GM19099 (cell line): ENCODE measurements around the gene GABRB1.

Experiments
- POLR2A ChIP-seq: IDR thresholded peaks from 3 replicates; pipeline ENCODE4 v1.6.1; 2011; ENCODE audit warnings: low read depth; ENCODE audit not compliant: insufficient read length; ENCODE audit errors: extremely low read depth

The GABRB1 gene

DNA sequence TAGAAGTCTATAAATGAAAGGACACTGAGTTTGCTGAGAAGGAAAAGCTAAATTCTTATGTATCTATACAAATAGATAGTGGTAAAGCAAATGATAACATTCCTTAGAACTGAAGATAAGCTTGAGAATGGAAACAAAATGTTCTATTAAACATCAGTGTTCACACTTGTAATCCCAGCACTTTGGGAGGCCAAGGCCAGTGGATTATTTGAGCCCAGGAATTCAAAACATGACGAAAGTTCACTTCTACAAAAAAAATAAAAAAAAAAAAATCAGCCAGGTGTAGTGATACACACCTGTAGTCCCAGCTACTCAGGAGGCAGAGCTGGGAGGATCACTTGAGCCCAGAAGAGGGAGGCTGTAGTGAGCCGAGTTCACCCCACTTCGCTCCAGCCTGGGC lies 232.4 kb downstream of the GABRB1 start:
- TF ChIP-seq POLR2A: no peak

DNA sequence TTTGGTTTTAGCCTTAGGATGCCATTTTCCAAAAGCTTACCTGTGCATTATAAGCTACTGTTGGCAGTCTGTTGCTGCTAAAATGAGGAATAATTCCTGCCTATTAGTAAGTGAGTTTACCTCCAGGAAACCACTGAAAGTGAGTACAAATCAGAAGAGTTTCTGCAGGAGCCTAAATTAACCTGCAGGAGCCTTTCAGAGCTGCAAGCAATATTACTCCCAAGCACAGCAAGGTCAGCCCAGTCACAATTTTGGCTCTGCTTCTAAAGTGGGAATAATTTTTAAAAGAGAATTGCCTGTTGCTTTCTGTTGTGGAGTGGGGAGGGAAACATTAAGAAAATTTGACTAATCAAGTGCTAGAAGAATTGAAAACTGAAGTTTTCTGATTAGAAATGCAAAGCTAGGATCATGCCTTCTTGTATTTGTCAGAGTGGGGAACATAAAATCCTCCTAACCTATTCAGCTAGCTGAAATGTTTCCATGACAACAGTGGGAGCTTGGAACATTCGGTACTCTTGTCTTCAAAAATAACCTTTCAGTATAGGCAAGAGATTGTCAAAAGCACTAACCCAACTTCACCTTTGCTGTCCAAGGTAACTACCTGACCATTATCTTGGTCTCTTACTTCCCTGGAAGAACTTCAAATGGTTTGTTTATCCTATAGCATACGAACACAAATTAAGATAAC lies 239.0 kb downstream of the GABRB1 start:
- TF ChIP-seq POLR2A: no peak

DNA sequence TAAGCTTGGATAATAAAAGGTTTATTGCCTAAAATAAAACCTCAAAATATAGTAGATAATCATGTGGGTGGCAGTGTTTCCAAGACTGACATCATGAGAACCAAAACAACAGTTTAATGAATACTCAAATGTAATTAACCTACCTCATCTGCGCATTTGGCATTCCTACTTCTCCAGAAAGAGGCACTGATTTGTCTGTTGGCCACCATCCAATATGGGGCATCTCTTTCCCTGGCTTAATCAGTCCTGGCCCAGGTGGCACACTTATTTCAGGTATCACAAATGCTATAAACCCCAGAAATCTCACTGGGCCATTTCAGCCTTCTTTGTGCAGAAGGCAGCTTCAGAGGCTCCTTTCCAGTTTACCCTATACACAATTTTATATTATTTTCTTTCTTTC lies 239.9 kb downstream of the GABRB1 start:
- TF ChIP-seq POLR2A: no peak

GRCh38 chr4:47274901-47275300 lies 243.5 kb downstream of the GABRB1 start:
- no peak for TF ChIP-seq POLR2A

- TF ChIP-seq POLR2A: no peak
Observed at GRCh38 chr4:47275595-47275994, 244.2 kb downstream of the GABRB1 start.

DNA sequence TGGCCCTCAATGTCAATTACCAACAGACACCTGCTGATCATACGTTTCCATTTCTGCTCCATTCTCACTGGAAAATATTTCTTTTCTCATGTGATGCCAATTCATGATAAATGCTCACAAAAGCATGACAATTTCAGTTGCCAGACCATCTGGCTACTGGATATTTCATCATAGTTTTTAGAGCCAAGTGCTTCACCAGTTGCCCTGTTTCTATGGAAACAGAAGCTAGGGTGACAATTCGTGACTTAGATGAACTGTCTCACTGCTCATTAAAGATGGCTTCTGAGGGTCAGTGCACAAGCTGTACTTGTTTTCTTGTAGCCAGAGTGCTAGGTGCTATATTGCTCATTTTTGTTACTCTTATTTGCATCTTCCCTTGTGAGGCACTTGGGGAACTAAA lies 247.3 kb downstream of the GABRB1 start:
- TF ChIP-seq POLR2A: no peak

DNA sequence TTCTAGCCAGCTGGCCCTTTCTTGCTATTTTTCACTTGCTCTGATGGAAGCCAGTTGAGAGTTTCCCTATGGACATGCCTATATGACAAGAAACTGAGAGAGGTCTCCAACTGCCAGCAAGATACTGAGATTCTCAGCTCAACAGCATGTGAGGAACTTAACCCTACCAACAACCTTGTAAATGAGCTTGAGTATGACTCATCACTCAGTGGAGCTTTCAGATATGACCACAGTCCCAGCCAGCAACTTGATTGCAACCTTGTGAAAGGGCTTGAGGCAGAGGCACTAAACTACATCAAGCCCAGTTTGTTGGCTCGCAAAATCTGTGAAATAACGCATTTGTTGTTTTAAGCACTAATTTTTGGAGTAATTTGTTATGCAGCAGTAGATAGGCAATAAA lies 256.4 kb downstream of the GABRB1 start:
- TF ChIP-seq POLR2A: no peak

DNA sequence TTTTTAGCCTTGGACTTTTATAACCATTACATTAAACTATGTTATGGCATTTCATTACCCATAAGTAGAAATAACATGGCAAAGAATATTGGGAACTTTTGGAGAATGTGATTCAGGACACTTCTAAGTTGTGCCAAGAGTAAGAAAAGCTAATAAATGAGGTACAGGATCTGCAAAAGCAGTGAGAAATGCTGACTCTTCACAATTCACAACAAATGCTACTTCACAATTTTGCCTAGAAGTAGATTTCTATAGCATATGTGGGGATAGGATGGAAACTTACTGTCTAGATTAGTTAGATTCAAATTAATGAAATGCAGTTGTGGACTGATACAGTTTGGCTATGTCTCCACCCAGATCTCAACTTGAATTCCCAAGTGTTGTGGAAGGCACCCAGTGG lies 258.4 kb downstream of the GABRB1 start:
- TF ChIP-seq POLR2A: no peak

DNA sequence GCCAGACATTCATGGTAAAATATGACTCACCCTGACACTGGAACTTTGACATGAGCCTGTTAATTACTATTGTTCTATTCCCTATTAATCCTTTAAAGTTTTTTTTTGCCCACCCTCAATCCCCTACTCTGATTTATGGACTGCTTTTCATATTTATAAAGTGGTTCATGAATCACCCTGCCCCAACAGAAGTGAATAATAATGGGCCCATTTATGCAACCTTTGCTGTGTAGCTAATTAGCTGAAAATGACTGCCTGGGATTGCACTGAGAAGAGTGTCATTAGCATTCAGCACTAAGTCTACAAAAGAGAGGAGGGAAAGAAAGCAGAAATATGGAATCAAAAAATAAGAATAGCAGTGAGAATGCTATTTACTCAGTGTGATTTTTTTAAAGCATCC lies 277.8 kb downstream of the GABRB1 start:
- TF ChIP-seq POLR2A: no peak

- TF ChIP-seq POLR2A: no peak
Observed at GRCh38 chr4:47312170-47312569, 280.8 kb downstream of the GABRB1 start.

DNA sequence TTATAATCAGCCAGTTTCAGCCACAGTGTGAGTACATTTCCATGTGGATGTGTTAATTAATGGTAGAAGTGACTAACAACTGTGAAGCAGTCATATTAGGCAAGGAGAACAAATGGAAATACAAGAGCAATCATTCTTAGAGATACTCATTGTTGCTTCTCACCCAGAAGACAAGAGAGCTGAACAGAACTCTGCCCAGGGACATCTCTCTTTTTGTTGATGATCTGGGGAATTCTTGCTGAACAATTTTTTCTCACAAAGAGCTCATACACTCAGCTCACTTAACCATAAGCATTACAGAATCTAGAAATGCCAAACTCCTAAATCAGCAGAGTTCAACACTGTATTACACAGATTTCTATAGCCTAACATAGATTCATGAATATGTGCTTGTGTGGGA lies 282.0 kb downstream of the GABRB1 start:
- TF ChIP-seq POLR2A: no peak

DNA sequence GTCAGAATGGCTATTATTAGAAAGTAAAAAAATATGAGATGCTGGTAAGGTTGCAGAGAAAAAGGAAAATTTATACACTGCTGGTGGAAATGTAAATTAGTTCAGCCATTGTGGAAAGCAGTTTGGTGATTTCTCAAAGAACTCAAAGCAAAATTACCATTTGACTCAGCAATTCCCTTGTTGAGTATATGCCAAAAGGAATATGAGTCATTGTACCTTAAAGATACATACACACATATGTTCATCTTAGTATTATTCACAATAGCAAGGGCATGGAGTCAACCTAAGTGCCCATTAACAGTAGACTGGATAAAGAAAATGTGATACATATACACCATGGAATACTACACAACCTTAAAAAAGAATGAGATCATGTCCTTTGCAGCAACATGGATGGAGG lies 284.0 kb downstream of the GABRB1 start:
- no peak for TF ChIP-seq POLR2A

- no peak for TF ChIP-seq POLR2A
Observed at GRCh38 chr4:47326025-47326424, 294.7 kb downstream of the GABRB1 start.

- no peak for TF ChIP-seq POLR2A
Observed at GRCh38 chr4:47330866-47331265, 299.5 kb downstream of the GABRB1 start.

DNA sequence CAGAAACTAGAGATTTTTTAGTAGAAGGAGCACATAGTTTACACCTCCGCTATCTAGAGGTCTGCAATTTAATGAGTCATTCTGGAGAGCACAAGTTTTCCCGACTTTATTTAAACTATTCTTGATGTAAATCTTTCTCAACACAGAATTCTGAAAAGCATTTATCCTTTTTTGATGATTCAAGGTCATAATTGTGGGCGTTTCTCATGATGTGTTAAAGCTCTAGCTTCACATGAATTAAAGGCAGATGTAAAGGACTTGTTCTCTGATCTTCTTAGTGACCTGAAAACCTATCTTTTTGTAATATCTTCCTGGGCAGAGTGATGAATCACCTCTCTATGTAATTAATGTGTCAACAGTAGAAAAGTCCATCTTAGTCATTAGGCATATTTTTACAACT lies 303.3 kb downstream of the GABRB1 start:
- no peak for TF ChIP-seq POLR2A

GRCh38 chr4:47337893-47338292 lies 306.5 kb downstream of the GABRB1 start:
- no peak for TF ChIP-seq POLR2A

DNA sequence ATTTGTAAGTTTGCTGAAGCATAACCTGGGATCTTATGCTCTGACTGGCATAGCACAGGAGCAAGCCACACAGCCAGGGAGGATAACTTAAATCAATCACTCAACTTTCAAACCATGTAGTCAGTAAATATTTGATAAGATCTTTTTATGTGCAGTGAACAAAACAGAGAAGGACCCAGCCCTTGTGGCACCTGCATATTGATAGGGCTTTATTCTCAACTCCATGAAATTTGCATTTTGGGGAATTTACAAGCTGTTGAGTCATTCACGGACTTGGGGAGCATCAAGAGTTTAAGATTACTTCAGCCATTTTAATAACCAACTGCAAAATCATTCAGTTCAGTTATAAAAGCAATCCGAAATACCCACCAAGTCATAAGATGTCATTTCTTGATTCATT lies 309.5 kb downstream of the GABRB1 start:
- no peak for TF ChIP-seq POLR2A
